DND-41 (cell line): ENCODE data around the gene EPB41L4B.

Experiments used
- CTCF ChIP-seq: IDR thresholded peaks from 2 replicates; pipeline ENCODE4 v1.5.1; 2012; ENCODE audit warnings: borderline replicate concordance, low read length, moderate library complexity, mild to moderate bottlenecking; ENCODE audit not compliant: poor library complexity, severe bottlenecking; ENCODE audit errors: extremely low read depth
- EZH2 ChIP-seq: IDR thresholded peaks from 3 replicates; pipeline ENCODE4 v1.6.1; 2012; ENCODE audit warnings: borderline replicate concordance, low read depth, mild to moderate bottlenecking, moderate library complexity, low read length, inconsistent platforms; ENCODE audit not compliant: severe bottlenecking

DNA sequence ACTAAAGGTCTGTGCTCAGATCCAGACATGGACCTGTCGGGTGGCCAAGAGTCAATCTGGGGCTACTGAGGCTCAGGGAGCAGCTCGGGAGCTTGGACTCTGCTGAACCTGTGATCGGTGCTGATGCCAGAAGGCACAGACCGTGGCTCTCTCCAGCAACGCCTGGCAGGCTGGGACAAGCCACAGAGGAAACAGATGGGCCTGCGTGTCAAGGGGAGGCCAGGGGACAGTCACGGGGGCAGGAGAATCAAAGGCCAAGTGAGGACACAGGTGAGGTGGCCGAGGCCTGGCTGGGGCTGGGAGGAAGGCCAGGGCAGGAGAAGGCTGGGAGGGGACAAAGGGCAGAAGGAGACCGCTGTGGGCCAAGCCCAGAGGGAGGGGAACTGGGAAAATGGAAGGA, 43.4 kb downstream of the EPB41L4B start:
- TF ChIP-seq CTCF: no peak
- no peak for TF ChIP-seq EZH2
